ENCODE measurements around the gene RGS5.
"Not testable (repeated sequence)": the region's sequence is repeated elsewhere in the genome, so short reads cannot be mapped to it uniquely, and the experiment has no call there.

Gene RGS5

GRCh38 chr1:163202833-163203451, at the start of gene RGS5:
RGS5 (minus strand) TSS chr1:163202916; CDS start chr1:163202835, 81 bp downstream.
- DNase-seq (ENCODE audit: low spot score) = no peak

GRCh38 chr1:163250382-163250974, 47.8 kb upstream of the RGS5 start:
- no peak for DNase-seq (ENCODE audit: low spot score)
- no peak for TF ChIP-seq CTCF (IDR thresholded peaks at IDR 0.05; ENCODE audit: extremely low read depth, insufficient read depth, missing control alignments)
- in situ Hi-C loops (cut with MboI; ENCODE audit: low pct_unique_long_range_greater_than_20kb, low sequenced_read_pairs, unreplicated experiment) = no loop called here

More at GRCh38 chr1:163202833-163203451, at the start of gene RGS5:
- TF ChIP-seq CTCF (IDR thresholded peaks at IDR 0.05; ENCODE audit: extremely low read depth, insufficient read depth, missing control alignments) = no peak
- in situ Hi-C loops (cut with MboI; ENCODE audit: low pct_unique_long_range_greater_than_20kb, low sequenced_read_pairs, unreplicated experiment) = no loop called here

- TF ChIP-seq CTCF (IDR thresholded peaks at IDR 0.05; ENCODE audit: extremely low read depth, insufficient read depth, missing control alignments) = no peak
These were observed 45.3 kb upstream of the RGS5 start for GRCh38 chr1:163248064-163248463.

GRCh38 chr1:163244648-163245047, 41.9 kb upstream of the RGS5 start:
- DNase-seq (ENCODE audit: low spot score); in situ Hi-C loops (cut with MboI; ENCODE audit: low pct_unique_long_range_greater_than_20kb, low sequenced_read_pairs, unreplicated experiment): not testable (repeated sequence)

More at GRCh38 chr1:163248064-163248463, 45.3 kb upstream of the RGS5 start:
- DNase-seq (ENCODE audit: low spot score) = no peak
- in situ Hi-C loops (cut with MboI; ENCODE audit: low pct_unique_long_range_greater_than_20kb, low sequenced_read_pairs, unreplicated experiment) = no loop called here

GRCh38 chr1:163241746-163242145, 39.0 kb upstream of the RGS5 start:
- DNase-seq (ENCODE audit: low spot score) = no peak
- no peak for TF ChIP-seq CTCF (IDR thresholded peaks at IDR 0.05; ENCODE audit: extremely low read depth, insufficient read depth, missing control alignments)
- in situ Hi-C loops (cut with MboI; ENCODE audit: low pct_unique_long_range_greater_than_20kb, low sequenced_read_pairs, unreplicated experiment) = no loop called here

- DNase-seq (ENCODE audit: low spot score) = no peak
- in situ Hi-C loops (cut with MboI; ENCODE audit: low pct_unique_long_range_greater_than_20kb, low sequenced_read_pairs, unreplicated experiment) = no loop called here
- no peak for TF ChIP-seq CTCF (IDR thresholded peaks at IDR 0.05; ENCODE audit: extremely low read depth, insufficient read depth, missing control alignments)
These were observed 38.0 kb upstream of the RGS5 start for GRCh38 chr1:163240705-163241104.

GRCh38 chr1:163233643-163234042, 30.9 kb upstream of the RGS5 start:
- DNase-seq (ENCODE audit: low spot score); in situ Hi-C loops (cut with MboI; ENCODE audit: low pct_unique_long_range_greater_than_20kb, low sequenced_read_pairs, unreplicated experiment): not testable (repeated sequence)
